K562 (cell line): ENCODE data around the gene MEX3C. TPM values are rescaled to one million over a fixed set of nuclear protein-coding genes. Genes with fewer than 3 reads are reported as not detected.

Experiments used
- BRD9 ChIP-seq: fragments of 450-650 bp; IDR thresholded peaks from 2 replicates; pipeline ENCODE4 v1.6.1; 2018; ENCODE audit warnings: low read depth; ENCODE audit not compliant: partially characterized antibody
- C11orf30 ChIP-seq: fragments of 450-650 bp; IDR thresholded peaks from 2 replicates; pipeline ENCODE4 v1.6.1; 2016; ENCODE audit warnings: low read depth, mild to moderate bottlenecking
- CAMTA2 ChIP-seq: fragments of 250-450 bp; sonication (Bioruptor Pico); conservative IDR thresholded peaks from 2 replicates; pipeline ENCODE4 v1.5.1; 2022
- CBFA2T2 ChIP-seq: fragments of 450-650 bp; conservative IDR thresholded peaks from 2 replicates; pipeline ENCODE4 v1.6.1; 2017; ENCODE audit warnings: mild to moderate bottlenecking
- CLOCK ChIP-seq: fragments of 250-450 bp; sonication (Bioruptor Pico); IDR thresholded peaks from 2 replicates; pipeline ENCODE4 v1.4.0; 2020; ENCODE audit warnings: mild to moderate bottlenecking, moderate library complexity, borderline replicate concordance
- CXXC5 ChIP-seq: fragments of 250-450 bp; sonication (Bioruptor Pico); IDR thresholded peaks from 2 replicates; pipeline ENCODE4 v1.8.0; 2022; ENCODE audit warnings: inconsistent platforms, mild to moderate bottlenecking, moderate library complexity
- EP300 ChIP-seq: IDR thresholded peaks from 2 replicates; pipeline ENCODE4 v1.6.1; 2012; ENCODE audit warnings: low read length, improper control_type of control experiment
- FOXK1 ChIP-seq: sonication (generic); formaldehyde crosslinking; IDR thresholded peaks from 2 replicates; pipeline ENCODE4 v1.8.0; 2022; ENCODE audit warnings: missing genetic modification reagents, mild to moderate bottlenecking, borderline replicate concordance
- FOXM1 ChIP-seq, 2 experiments: fragments of 450-650 bp in 1 of 2; sonication (generic) in 1 of 2; formaldehyde crosslinking in 1 of 2; IDR thresholded peaks; 2 replicates each; pipeline versions ENCODE4 v1.6.1 to v1.9.0; 2017 to 2022; ENCODE audit warnings: low read depth in 2 of 2, mild to moderate bottlenecking in 2 of 2, missing genetic modification reagents in 1 of 2, moderate library complexity in 1 of 2
- GABPB1 ChIP-seq: sonication (generic); formaldehyde crosslinking; IDR thresholded peaks from 2 replicates; pipeline ENCODE4 v1.8.0; 2022; ENCODE audit warnings: mild to moderate bottlenecking, missing genetic modification reagents
- GATA2 ChIP-seq: sonication (generic); formaldehyde crosslinking; IDR thresholded peaks from 2 replicates; pipeline ENCODE4 v1.4.0; 2020; ENCODE audit warnings: mild to moderate bottlenecking, missing genetic modification reagents
- HIVEP1 ChIP-seq: fragments of 250-450 bp; sonication (Bioruptor Pico); IDR thresholded peaks from 2 replicates; pipeline ENCODE4 v1.4.0; 2020; ENCODE audit warnings: mild to moderate bottlenecking
- JUN ChIP-seq, 2 experiments: sonication (generic) in 1 of 2; formaldehyde crosslinking in 1 of 2; IDR thresholded peaks; 2 replicates each; pipeline versions ENCODE4 v1.6.1 to v1.8.0; 2012 to 2022; ENCODE audit warnings: borderline replicate concordance in 2 of 2, mild to moderate bottlenecking in 2 of 2, improper control_type of control experiment in 1 of 2, low read depth in 1 of 2, low read length in 1 of 2, missing genetic modification reagents in 1 of 2
- JUND ChIP-seq, 2 experiments: IDR thresholded peaks; 2 replicates in 1 of 2; 3 replicates in 1 of 2; pipeline ENCODE4 v1.6.1; 2011; ENCODE audit warnings: borderline replicate concordance in 2 of 2, low read depth in 2 of 2, low read length in 2 of 2, improper control_type of control experiment in 1 of 2, missing biosample characterization in 1 of 2, missing genetic modification characterization in 1 of 2, missing genetic modification reagents in 1 of 2
- KDM4B ChIP-seq, 2 experiments: fragments of 450-650 bp in 1 of 2; sonication (generic) in 1 of 2; IDR thresholded peaks; 2 replicates each; pipeline ENCODE4 v1.6.1; 2016 to 2017; ENCODE audit warnings: borderline replicate concordance in 2 of 2, antibody characterized with exemption in 1 of 2, low read depth in 1 of 2, mild to moderate bottlenecking in 1 of 2
- KLF6 ChIP-seq: fragments of 250-450 bp; sonication (Bioruptor Pico); IDR thresholded peaks from 2 replicates; pipeline ENCODE4 v1.4.0; 2020; ENCODE audit warnings: mild to moderate bottlenecking, moderate library complexity, borderline replicate concordance
- PML ChIP-seq: IDR thresholded peaks from 2 replicates; pipeline ENCODE4 v1.6.1; 2012; ENCODE audit warnings: low read length, inconsistent platforms
- POLR2H ChIP-seq: IDR thresholded peaks from 2 replicates; pipeline ENCODE4 v1.6.1; 2016; ENCODE audit warnings: missing genetic modification characterization, low read depth, mild to moderate bottlenecking, control low read depth, missing compliant biosample characterization, moderate library complexity
- SMARCE1 ChIP-seq: fragments of 450-650 bp; IDR thresholded peaks from 2 replicates; pipeline ENCODE4 v1.7.1; 2016; ENCODE audit warnings: mild to moderate bottlenecking
- SRSF9 ChIP-seq: fragments of 200-400 bp; formaldehyde crosslinking; IDR thresholded peaks from 2 replicates; pipeline ENCODE4 v1.6.1; 2017; ENCODE audit warnings: low read depth, low read length, borderline replicate concordance
- TCF15 ChIP-seq: fragments of 250-450 bp; sonication (Bioruptor Pico); IDR thresholded peaks from 2 replicates; pipeline ENCODE4 v1.8.0; 2022; ENCODE audit warnings: moderate library complexity, mild to moderate bottlenecking, inconsistent platforms
- TRIM24 ChIP-seq, 2 experiments: fragments of 450-650 bp; IDR thresholded peaks; 2 replicates each; pipeline ENCODE4 v1.6.1; 2016
- TRIM28 ChIP-seq: fragments of 450-650 bp; IDR thresholded peaks from 2 replicates; pipeline ENCODE4 v1.6.1; 2017
- ZNF197 ChIP-seq: fragments of 200-800 bp; sonication (Bioruptor generic); IDR thresholded peaks from 2 replicates; pipeline ENCODE4 v1.6.1; 2016; ENCODE audit warnings: low read depth, missing genetic modification characterization, missing compliant biosample characterization
- ZNF280A ChIP-seq: fragments of 450-650 bp; IDR thresholded peaks from 2 replicates; pipeline ENCODE4 v1.6.1; 2018; ENCODE audit warnings: mild to moderate bottlenecking, low read depth; ENCODE audit not compliant: partially characterized antibody
- ZNF695 ChIP-seq: fragments of 450-650 bp; formaldehyde crosslinking; IDR thresholded peaks from 2 replicates; pipeline ENCODE4 v1.4.0; 2020; ENCODE audit warnings: mild to moderate bottlenecking, moderate library complexity
- polyA plus RNA-seq, 8 experiments: library from polyadenylated mRNA; depleted of rRNA in 4 of 8; stranded (reverse) in 5 of 8; unstranded in 3 of 8; fragments of >200 nt; fragmentation: Nextera tagmentation in 2 of 8; fragmentation: Illumina TruSeq in 1 of 8; extraction: Ambion mirVana in 2 of 8; extraction: Trizol in 1 of 8; gene quantifications; 2 replicates each; pipeline versions ENCODE4 v1.2.1 to v1.2.3, GENCODE V29; 2011 to 2014; ENCODE audit warnings: inconsistent platforms in 1 of 8, missing spikeins in 1 of 8
- total RNA-seq, 7 experiments: library from RNA; depleted of rRNA in 6 of 7; stranded (reverse); fragments of >200 nt in 6 of 7; fragmentation: Illumina TruSeq in 2 of 7; extraction: Trizol in 2 of 7; gene quantifications; 2 replicates each; pipeline versions ENCODE4 v1.2.1 to v1.2.3, GENCODE V29; 2011 to 2021; ENCODE audit warnings: low replicate concordance in 1 of 7

Gene MEX3C
- total and polyA plus RNA-seq, 9 of the 15 experiments (the other 6 are each of a cell fraction or from before 2014, with no cell fraction given): 2.4 to 14.2 (median 10.6) TPM

GRCh38 chr18:51211552-51211951 is 14.1 kb upstream of the MEX3C start (continued):
- no peak for TF ChIP-seq CLOCK (CRISPR knock-in tag)
- peak; percentile 74 for TF ChIP-seq CXXC5 (CRISPR knock-in tag)
- no peak for TF ChIP-seq PML
- TF ChIP-seq FOXM1 (IDR thresholded peaks at IDR 0.05; ENCODE audit: low read depth): peak; percentile 31; the same call in 1 of the 2 replicates
- TF ChIP-seq FOXM1 (CRISPR knock-in tag; IDR thresholded peaks at IDR 0.05; ENCODE audit: low read depth): no peak
- no peak for TF ChIP-seq KLF6 (CRISPR knock-in tag)
- no peak for TF ChIP-seq FOXK1 (CRISPR knock-in tag)
- TF ChIP-seq KDM4B (IDR thresholded peaks at IDR 0.05; ENCODE audit: borderline replicate concordance in 2 of 2, low read depth in 1 of 2): no peak
- TF ChIP-seq ZNF197 (CRISPR knock-in tag): 0 out of 2 replicates have a peak, but pooled peaks have one; percentile 52
- TF ChIP-seq BRD9: no peak
- no peak for TF ChIP-seq TCF15
- TF ChIP-seq ZNF280A: no peak
- TF ChIP-seq POLR2H (tag): peak; percentile 74
- no peak for TF ChIP-seq CBFA2T2
- TF ChIP-seq TRIM24 (IDR thresholded peaks at IDR 0.05): peak; percentile 69 to 86; a peak in 2 of 4 replicates
- no peak for TF ChIP-seq SRSF9
- TF ChIP-seq JUND (IDR thresholded peaks at IDR 0.05; ENCODE audit: borderline replicate concordance, low read depth, low read length): peak; percentile 83
- TF ChIP-seq JUND (tag; IDR thresholded peaks at IDR 0.05; ENCODE audit: borderline replicate concordance, low read depth, low read length): peak; percentile 78; the same call in 2 of the 3 replicates
- TF ChIP-seq GABPB1 (CRISPR knock-in tag): peak; percentile 70
- TF ChIP-seq SMARCE1: no peak
- TF ChIP-seq C11orf30: no peak
- TF ChIP-seq ZNF695 (CRISPR knock-in tag): no peak
- peak; percentile 71; the same call in 1 of the 2 replicates for TF ChIP-seq JUN (IDR thresholded peaks at IDR 0.05; ENCODE audit: borderline replicate concordance, low read depth, low read length)
- no peak for TF ChIP-seq JUN (CRISPR knock-in tag; IDR thresholded peaks at IDR 0.05; ENCODE audit: borderline replicate concordance)
- TF ChIP-seq HIVEP1 (CRISPR knock-in tag): no peak
- TF ChIP-seq EP300: peak; percentile 77
- TF ChIP-seq TRIM28: no peak
- peak; percentile 44; the same call in 1 of the 2 replicates for TF ChIP-seq GATA2
- TF ChIP-seq CAMTA2 (CRISPR knock-in tag): no peak
